ENCODE results near the gene GPR157.
"Not testable (repeated sequence)": the region's sequence is repeated elsewhere in the genome, so short reads cannot be mapped to it uniquely, and the experiment has no call there.

GPR157 gene

GRCh38 chr1:9145714-9146113 lies 16.8 kb upstream of the GPR157 start:
- no peak for DNase-seq

GRCh38 chr1:9145021-9145668 lies 16.2 kb upstream of the GPR157 start:
- no peak for DNase-seq

DNA sequence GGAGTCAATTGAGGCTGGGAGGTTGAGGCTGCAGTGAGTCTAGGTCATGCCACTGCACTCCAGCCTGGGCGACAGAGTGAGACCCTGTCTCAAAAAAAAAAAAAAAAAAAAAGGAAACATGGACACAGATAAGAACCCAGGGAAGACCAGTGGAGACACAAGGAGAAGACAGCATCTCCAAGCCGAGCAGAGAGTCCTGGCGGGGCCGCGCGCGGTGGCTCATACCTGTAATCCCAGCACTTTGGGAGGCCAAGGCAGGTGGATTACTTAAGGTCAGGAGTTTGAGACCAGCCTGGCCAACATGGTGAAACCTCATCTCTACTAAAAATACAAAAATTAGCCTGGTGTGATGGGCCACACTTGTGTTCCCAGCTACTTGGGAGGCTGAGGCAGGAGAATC lies 15.6 kb upstream of the GPR157 start:
- DNase-seq, result not testable (repeated sequence)

DNA sequence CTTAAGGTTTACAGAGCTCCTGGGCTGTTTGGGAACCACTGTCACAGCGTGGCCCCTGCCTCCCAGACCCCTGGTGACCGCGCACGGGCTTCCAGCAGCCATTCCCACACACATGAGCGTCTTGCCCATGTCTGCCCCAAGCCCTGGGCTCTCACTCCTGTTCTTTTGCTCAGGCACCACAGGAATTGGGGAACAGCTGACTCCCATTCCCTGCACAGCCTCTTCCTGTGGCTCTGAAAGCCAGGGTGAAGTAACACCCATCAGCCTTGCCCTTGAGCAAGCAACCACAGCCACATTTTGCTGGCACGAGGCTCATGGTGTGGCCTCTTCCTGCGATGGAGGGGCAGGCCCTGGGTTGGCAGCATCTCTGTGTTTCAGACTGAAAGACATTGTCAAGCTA lies 14.3 kb upstream of the GPR157 start:
- no peak for DNase-seq

GRCh38 chr1:9139930-9140329 lies 11.0 kb upstream of the GPR157 start:
- DNase-seq, result no peak

GRCh38 chr1:9136932-9137331 lies 8.0 kb upstream of the GPR157 start:
- no peak for DNase-seq

- no peak for DNase-seq
Measured at GRCh38 chr1:9135073-9135836, 6.4 kb upstream of the GPR157 start.

DNA sequence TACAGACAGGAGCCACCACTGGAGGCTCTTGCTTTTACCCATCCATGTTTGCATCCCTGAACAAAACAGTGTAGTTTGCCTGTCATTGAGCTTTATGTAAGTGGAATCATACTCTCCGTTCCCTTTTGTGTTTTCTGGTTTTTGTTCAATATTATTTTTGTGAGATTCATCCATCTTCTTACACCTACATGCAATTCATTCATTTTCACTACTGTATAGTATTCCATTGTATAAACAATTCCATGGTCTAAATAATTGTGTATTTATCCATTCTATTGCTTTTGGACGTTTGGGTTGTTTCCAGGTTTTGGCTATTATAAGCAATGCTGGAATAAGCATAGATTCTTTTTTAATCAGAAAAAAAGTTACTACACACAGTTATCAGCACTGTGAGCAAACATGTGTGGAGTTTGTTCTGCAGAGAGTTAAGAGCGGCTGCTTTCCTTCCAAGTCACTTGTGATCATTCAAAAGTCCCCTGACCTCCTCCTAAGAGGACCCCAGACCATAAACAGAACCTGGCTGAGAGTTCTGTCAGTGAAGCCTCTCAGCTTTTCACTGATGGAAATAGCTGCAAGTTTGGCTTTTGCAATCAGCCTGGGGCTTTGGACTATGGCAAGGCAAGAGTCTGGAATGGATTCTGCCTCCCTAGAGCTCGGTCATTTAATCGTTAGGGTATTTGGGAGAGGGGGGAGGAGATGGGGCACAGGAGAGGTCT lies 5.1 kb upstream of the GPR157 start:
- no peak for DNase-seq

- no peak for DNase-seq
Measured at GRCh38 chr1:9129266-9130041, 552 bp upstream of the GPR157 start.

DNA sequence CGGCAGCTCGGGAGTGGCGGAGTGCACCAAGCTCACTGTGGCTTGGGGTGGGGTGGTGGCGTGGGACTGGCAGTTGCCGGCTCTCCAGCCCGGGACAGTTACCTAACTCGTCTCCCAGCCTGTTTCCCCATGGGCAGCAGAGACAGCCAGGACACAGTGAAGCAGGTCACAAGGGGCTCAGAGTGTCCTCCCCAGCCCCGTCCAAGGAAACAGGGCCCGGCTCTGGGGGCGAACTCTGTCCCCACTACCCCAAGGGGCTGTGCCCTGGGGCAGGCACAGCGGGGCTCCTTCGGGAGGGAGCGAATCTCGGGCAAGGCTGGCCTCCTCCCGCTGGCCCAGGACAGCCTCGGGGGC lies 759 bp downstream of the GPR157 start:
- DNase-seq, result no peak

GRCh38 chr1:9127395-9128165 lies 1.3 kb downstream of the GPR157 start:
- DNase-seq, result no peak

GRCh38 chr1:9126511-9126910 lies 2.4 kb downstream of the GPR157 start:
- no peak for DNase-seq

GRCh38 chr1:9125847-9126246 lies 3.1 kb downstream of the GPR157 start:
- not testable (repeated sequence) for DNase-seq

DNA sequence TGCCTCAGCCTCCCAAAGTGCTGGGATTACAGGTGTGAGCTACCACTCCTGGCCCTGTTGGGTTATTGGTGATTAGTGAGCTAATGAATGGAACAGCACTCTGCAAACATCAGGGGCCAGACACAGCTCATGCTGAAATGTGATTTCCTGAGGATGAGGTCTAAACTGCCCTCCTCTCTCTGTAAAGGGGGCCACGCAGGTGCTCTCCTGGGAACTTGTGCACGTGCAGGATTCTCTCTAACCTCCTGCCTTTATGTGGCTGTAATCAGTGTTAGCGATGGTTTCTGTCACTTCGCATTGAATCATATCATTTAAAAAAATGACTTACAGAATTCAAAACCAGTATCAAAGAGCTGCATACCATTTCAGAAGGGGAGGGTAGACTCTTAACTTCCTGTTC lies 3.6 kb downstream of the GPR157 start:
- no peak for DNase-seq

DNA sequence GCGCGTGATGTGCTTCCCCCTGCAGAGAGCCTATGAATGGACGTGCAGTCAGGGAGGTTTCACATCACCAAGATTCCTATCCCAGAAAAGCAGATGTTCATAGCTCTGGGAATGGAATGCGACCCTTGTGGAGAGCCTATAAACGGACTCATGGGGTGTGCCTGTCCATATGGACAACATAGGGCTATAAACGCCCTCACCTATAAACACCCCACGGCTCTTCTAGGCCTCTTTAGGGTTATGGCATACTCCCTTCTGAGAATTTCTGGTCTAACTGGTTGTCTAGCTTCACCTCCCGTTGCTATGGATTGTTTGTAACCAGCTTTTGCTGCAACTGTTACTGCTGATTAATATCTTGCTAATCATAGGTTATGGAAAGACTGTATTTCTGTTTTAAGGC lies 4.5 kb downstream of the GPR157 start:
- not testable (repeated sequence) for DNase-seq

GRCh38 chr1:9123665-9124064 lies 5.2 kb downstream of the GPR157 start:
- DNase-seq, result not testable (repeated sequence)

GRCh38 chr1:9121496-9122409 lies 7.1 kb downstream of the GPR157 start:
- DNase-seq, result no peak

- DNase-seq, result no peak
Measured at GRCh38 chr1:9120312-9120958, 8.5 kb downstream of the GPR157 start.

DNA sequence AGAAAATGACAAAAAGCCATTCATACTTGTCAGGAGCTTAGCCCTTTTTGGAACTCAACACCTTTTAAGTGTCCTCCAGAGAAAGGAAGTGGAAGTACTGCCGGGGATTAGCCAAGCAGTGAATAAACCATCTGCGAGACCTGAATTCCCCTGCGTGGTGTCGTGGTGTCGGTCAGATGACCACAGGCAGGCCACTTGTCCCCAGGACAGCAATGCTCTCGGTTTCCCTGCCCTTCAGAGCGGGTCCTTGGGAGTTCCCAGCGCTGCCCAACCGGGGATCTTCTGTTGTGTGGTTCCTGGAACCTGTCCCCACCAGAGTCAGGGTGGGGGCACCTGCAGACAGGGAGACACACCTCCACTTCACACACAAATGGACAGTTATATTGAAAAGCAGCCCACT lies 9.2 kb downstream of the GPR157 start:
- no peak for DNase-seq

DNA sequence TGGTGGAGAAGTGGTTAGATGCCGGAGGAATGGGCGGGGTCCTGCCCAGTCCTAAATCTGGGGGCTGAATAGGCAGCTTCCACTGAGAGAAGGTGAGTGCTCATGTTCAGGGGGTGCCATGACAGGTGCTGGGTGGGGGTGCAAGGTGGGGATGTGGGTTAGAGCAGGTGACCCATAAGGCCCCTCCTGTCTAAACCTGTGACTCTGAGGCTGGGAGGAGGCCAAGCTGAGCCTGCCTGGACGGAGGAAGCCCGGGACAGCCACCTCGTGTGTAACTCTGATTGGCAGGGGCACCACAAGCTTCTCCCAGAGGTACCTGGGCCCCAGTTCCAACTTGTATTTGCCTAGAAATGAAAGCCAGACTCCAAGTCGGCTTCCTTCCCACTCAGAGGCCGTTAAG lies 10.7 kb downstream of the GPR157 start:
- no peak for DNase-seq

Data from NCI-H524 treated with DMSO at 0.1 percent for 48 hours (cell line).